Thymus (tissue), 11 donors: Measurements from ENCODE around the gene DDI1. TPM values are rescaled to one million over a fixed set of nuclear protein-coding genes. Genes with fewer than 3 reads are reported as not detected.

Experiments used
- DNase-seq, 9 donors: peaks; one replicate each; pipeline ENCODE4 v3.0.0-alpha.2; 2013; ENCODE audit warnings: low spot score in 9 of 9, low read depth in 6 of 9, missing footprints in 1 of 9
- H3K27ac ChIP-seq, 2 donors: one replicate each; pipeline ENCODE4 v1.5.1; 2013; ENCODE audit warnings: control low read depth in 1 of 2, low read depth in 1 of 2, low read length in 1 of 2, mild to moderate bottlenecking in 1 of 2, moderate library complexity in 1 of 2
- H3K27me3 ChIP-seq, 2 donors: one replicate each; pipeline ENCODE4 v1.5.1; 2013; ENCODE audit warnings: low read length in 1 of 2; ENCODE audit not compliant: control insufficient read depth in 2 of 2, insufficient read depth in 1 of 2
- H3K36me3 ChIP-seq, 2 donors: one replicate each; pipeline ENCODE4 v1.5.1; 2013; ENCODE audit warnings: low read length in 1 of 2, mild to moderate bottlenecking in 1 of 2, moderate library complexity in 1 of 2; ENCODE audit not compliant: control insufficient read depth in 2 of 2, insufficient read depth in 2 of 2
- H3K4me1 ChIP-seq, 2 donors: one replicate each; pipeline ENCODE4 v1.5.1; 2013; ENCODE audit warnings: low read length in 2 of 2; ENCODE audit not compliant: control insufficient read depth in 2 of 2, insufficient read depth in 2 of 2
- H3K4me3 ChIP-seq, 2 donors: one replicate each; pipeline ENCODE4 v1.5.1; 2013; ENCODE audit warnings: low read length in 2 of 2, control low read depth in 1 of 2, mild to moderate bottlenecking in 1 of 2
- H3K9me3 ChIP-seq, 2 donors: one replicate each; pipeline ENCODE4 v1.5.1; 2013; ENCODE audit warnings: low read length in 1 of 2, mild to moderate bottlenecking in 1 of 2; ENCODE audit not compliant: control insufficient read depth in 2 of 2, insufficient read depth in 1 of 2
- WGBS: extraction: QIAGEN DNeasy Blood & Tissue Kit; methylation state at CpG from one replicate; pipeline ENCODE4 v1.1.7; 2013; 5-methylcytosine and 5-hydroxymethylcytosine counted together
- polyA plus RNA-seq: library from polyadenylated mRNA; stranded (reverse); fragments of 200-250 nt; gene quantifications from one replicate; pipeline ENCODE4 v1.2.3, GENCODE V29; 2013
- total RNA-seq: library from RNA; stranded (reverse); fragments of 120-200 nt; gene quantifications from one replicate; pipeline ENCODE4 v1.2.4, GENCODE V29; 2013
- donor health status: healthy.

Gene DDI1
- total and polyA plus RNA-seq, 2 donors = not detected

DNA sequence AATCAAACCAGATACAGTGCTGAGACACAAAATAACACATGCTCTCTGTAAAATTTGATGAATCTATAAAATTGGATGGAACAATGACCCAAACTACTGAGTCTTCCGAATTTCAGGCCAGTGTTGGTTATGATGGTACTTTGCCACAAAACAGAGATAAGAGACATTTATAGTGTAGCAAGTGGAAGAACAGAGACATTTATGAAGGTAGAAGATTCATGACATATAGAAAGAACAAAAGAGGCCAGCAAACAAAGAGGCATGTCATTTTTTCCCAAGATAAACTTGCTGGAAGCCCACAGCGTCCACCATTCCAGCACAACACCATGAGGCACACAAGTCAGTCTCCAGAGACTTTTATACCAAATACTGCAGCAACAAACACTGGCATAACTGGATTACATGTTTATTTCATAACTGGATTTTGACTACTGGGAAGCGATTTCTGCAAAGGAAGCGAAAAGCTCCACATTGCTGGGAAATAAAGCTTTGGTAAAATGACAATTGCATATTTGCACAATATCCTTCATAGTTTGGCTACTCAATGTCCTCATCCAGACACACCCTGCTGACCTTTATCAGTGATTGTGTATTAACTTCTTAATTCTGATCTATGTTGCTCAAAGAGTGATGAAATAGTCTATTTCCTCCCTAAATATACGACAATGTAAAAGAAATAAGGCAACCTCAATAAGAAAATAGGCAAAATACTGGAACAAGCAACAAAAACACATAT, 17.5 kb downstream of the DDI1 start:
- Histone ChIP-seq H3K27ac (no peak overlapping the region), H3K4me1 (no peaks in the 10 kb centered on the region), H3K27me3 (no peaks in the 10 kb centered on the region), H3K4me3 (no peak overlapping the region), H3K9me3 (no peaks in the 10 kb centered on the region), H3K36me3 (no peaks in the 10 kb centered on the region)
- DNase-seq = no peak
- WGBS = 85% methylated on average over 5 of the region's 5 CpGs

- Histone ChIP-seq H3K4me3 (no peak overlapping the region), H3K9me3 (no peaks in the 10 kb centered on the region), H3K27me3 (no peaks in the 10 kb centered on the region), H3K27ac (no peak overlapping the region), H3K36me3 (no peaks in the 10 kb centered on the region), H3K4me1 (no peaks in the 10 kb centered on the region)
- DNase-seq = no peak
- WGBS = 92% methylated on average over 4 of the region's 4 CpGs
Observed at GRCh38 chr11:104054911-104055529, 18.6 kb downstream of the DDI1 start.

GRCh38 chr11:104055596-104055995, 19.2 kb downstream of the DDI1 start:
- DNase-seq = no peak
- Histone ChIP-seq H3K4me1 (no peaks in the 10 kb centered on the region), H3K4me3 (no peak overlapping the region), H3K27me3 (no peaks in the 10 kb centered on the region), H3K9me3 (no peaks in the 10 kb centered on the region), H3K27ac (no peak overlapping the region), H3K36me3 (no peaks in the 10 kb centered on the region)
- WGBS = 99% methylated on average over 1 of the region's 1 CpG

- H3K4me3 ChIP-seq = no peak overlapping the region
- no peak for DNase-seq
- H3K27ac ChIP-seq = no peak overlapping the region
- H3K36me3 ChIP-seq = no peaks in the 10 kb centered on the region
- H3K9me3 ChIP-seq = no peaks in the 10 kb centered on the region
- no peaks in the 10 kb centered on the region for H3K4me1 ChIP-seq
- H3K27me3 ChIP-seq = no peaks in the 10 kb centered on the region
- 98% methylated on average over 5 of the region's 5 CpGs for WGBS
Observed at GRCh38 chr11:104057908-104058307, 21.5 kb downstream of the DDI1 start.

GRCh38 chr11:104058680-104059079, 22.2 kb downstream of the DDI1 start:
- no peaks in the 10 kb centered on the region for H3K36me3 ChIP-seq
- no peaks in the 10 kb centered on the region for H3K4me1 ChIP-seq
- H3K27ac ChIP-seq = no peak overlapping the region
- 96% methylated on average over 4 of the region's 4 CpGs for WGBS
- no peaks in the 10 kb centered on the region for H3K27me3 ChIP-seq
- no peak for DNase-seq
- H3K9me3 ChIP-seq = no peaks in the 10 kb centered on the region
- H3K4me3 ChIP-seq = no peak overlapping the region

DNA sequence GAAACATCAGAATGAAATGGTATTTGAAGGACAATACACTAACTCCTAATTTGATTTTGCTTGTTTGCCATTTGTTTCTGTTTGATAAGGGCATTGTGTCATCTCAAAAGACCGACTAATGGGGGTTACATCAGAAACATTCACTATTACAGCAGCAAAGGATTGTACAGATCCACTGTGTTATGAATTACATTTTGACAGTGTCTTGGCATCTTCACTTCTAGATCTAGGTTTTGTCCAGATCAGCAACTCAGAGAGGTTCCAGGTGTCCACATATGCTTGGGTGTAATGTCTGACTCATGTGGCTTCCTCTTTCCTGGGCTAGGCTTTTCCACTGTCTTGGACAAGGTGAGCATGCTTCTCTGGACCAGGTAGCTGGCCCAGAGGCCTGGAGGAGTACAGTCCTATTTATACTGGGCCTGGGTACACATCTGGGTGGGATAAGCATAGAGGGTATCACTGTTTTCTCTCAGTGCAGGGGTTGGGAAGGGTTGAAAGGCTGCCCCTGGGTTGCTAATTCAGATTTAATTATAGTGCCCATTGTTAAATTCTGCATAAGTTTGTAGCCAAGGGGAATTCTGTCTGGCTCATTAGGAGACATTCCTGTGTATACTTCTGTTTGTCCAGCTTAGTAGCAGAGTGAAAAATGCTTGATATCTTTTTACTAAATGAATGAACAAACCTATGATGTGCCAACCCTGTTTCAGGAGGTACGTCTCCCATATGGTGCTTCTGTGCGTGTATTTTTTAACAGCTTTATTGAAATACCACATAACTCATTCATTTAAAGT, 23.8 kb downstream of the DDI1 start:
- H3K27me3 ChIP-seq = no peaks in the 10 kb centered on the region
- H3K4me1 ChIP-seq = no peaks in the 10 kb centered on the region
- DNase-seq = no peak
- no peaks in the 10 kb centered on the region for H3K9me3 ChIP-seq
- H3K27ac ChIP-seq = no peak overlapping the region
- H3K36me3 ChIP-seq = no peaks in the 10 kb centered on the region
- H3K4me3 ChIP-seq = no peak overlapping the region
- WGBS = 94% methylated on average over 3 of the region's 3 CpGs

DNA sequence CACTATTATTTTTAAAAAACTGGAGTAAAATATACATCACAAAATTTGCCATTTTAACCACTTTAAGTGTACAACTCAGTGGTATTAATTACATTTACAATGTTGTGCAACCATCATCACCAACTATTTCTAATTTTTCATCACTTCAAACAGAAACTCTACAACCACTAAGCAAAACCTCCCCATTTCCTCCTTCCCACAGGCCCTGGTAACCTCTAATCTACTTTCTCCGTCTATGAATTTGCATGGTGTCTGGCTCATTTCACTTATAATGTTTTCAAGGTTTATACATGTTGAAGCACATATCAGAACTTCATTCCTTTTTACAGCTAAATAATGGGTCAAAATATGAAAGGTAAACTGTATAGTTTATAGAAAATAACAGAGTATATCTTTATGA, 24.4 kb downstream of the DDI1 start:
- 62% methylated on average over 1 of the region's 1 CpG for WGBS
- H3K27ac ChIP-seq = no peak overlapping the region
- H3K4me1 ChIP-seq = no peaks in the 10 kb centered on the region
- H3K9me3 ChIP-seq = no peaks in the 10 kb centered on the region
- H3K36me3 ChIP-seq = no peaks in the 10 kb centered on the region
- no peak overlapping the region for H3K4me3 ChIP-seq
- DNase-seq = no peak
- no peaks in the 10 kb centered on the region for H3K27me3 ChIP-seq

DNA sequence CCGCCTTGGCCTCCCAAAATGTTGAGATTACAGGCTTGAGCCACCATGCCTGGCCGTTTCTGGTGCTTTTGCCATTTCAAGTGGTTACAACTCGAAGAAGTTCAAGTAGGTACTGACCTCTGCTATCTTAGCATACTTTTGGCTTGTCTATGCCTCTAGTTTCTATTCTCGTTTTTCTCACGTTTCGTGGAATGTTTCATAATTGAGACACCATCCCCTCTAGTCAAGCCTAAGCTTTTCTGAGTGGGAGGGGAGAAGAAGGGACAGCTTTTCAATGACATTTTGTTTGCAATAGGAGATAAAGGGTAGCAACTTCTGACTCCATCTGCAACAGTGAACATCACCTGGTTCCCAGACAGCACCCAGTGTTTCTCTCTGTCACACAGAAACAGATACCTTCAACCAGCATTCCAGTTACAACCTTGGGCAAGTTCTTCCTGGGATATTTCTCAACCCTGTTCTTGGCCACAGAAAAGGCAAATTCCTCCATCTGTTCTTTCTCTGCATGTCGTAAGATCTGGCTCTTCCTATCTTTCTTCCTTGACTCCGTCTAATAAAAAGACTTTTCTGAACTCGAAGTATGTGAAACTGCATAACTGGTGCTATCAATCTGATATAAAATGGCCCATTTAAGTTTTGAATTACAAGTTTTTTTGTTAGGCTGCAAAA, 25.5 kb downstream of the DDI1 start:
- no peaks in the 10 kb centered on the region for H3K9me3 ChIP-seq
- no peak overlapping the region for H3K4me3 ChIP-seq
- H3K36me3 ChIP-seq = no peaks in the 10 kb centered on the region
- H3K4me1 ChIP-seq = no peaks in the 10 kb centered on the region
- no peaks in the 10 kb centered on the region for H3K27me3 ChIP-seq
- H3K27ac ChIP-seq = no peak overlapping the region
- 92% methylated on average over 9 of the region's 9 CpGs for WGBS
- DNase-seq = no peak
